Liver (tissue), 9 donors: Measurements from ENCODE around the gene ZDHHC24. TPM values are rescaled to one million over a fixed set of nuclear protein-coding genes. Genes with fewer than 3 reads are reported as not detected.
"Not testable (repeated sequence)": the region's sequence is repeated elsewhere in the genome, so short reads cannot be mapped to it uniquely, and the experiment has no call there.

Source experiments
- DNase-seq: peaks from one replicate; pipeline ENCODE4 v3.0.0-alpha.2; 2017; ENCODE audit warnings: low spot score
- H3K27ac ChIP-seq, 2 donors: one replicate each; pipeline ENCODE4 v1.7.0; 2013; ENCODE audit warnings: inconsistent platforms in 2 of 2, low read length in 2 of 2, control low read depth in 1 of 2, low read depth in 1 of 2, mild to moderate bottlenecking in 1 of 2
- H3K27me3 ChIP-seq, 4 donors: one replicate each; pipeline versions ENCODE4 v1.6.1 to v1.7.0; 2013; ENCODE audit warnings: low read length in 3 of 4, inconsistent platforms in 1 of 4, mild to moderate bottlenecking in 1 of 4, moderate library complexity in 1 of 4; ENCODE audit not compliant: control insufficient read depth in 4 of 4, insufficient read depth in 4 of 4
- H3K36me3 ChIP-seq, 4 donors: one replicate each; pipeline versions ENCODE4 v1.6.1 to v1.7.0; 2013; ENCODE audit warnings: low read length in 3 of 4, mild to moderate bottlenecking in 3 of 4, low read depth in 1 of 4, moderate library complexity in 1 of 4; ENCODE audit not compliant: control insufficient read depth in 4 of 4, insufficient read depth in 3 of 4
- H3K4me1 ChIP-seq, 4 donors: one replicate each; pipeline versions ENCODE4 v1.6.1 to v1.7.0; 2013; ENCODE audit warnings: low read length in 3 of 4, mild to moderate bottlenecking in 3 of 4, moderate library complexity in 1 of 4; ENCODE audit not compliant: control insufficient read depth in 4 of 4, insufficient read depth in 4 of 4
- H3K4me3 ChIP-seq, 3 donors: one replicate each; pipeline versions ENCODE4 v1.6.1 to v1.7.0; 2013; ENCODE audit warnings: low read length in 3 of 3, control low read depth in 1 of 3, low read depth in 1 of 3, mild to moderate bottlenecking in 1 of 3
- H3K9ac ChIP-seq, 2 donors: one replicate each; pipeline ENCODE4 v1.7.0; 2013; ENCODE audit warnings: low read length in 2 of 2, mild to moderate bottlenecking in 2 of 2, moderate library complexity in 2 of 2, control low read depth in 1 of 2, low read depth in 1 of 2
- H3K9me3 ChIP-seq, 4 donors: one replicate each; pipeline versions ENCODE4 v1.6.1 to v1.7.0; 2013; ENCODE audit warnings: low read length in 3 of 4; ENCODE audit not compliant: control insufficient read depth in 4 of 4
- EGR1 ChIP-seq, 2 donors: IDR thresholded peaks; 2 replicates each; pipeline ENCODE4 v1.6.1; 2016 to 2018; ENCODE audit warnings: antibody characterized with exemption in 2 of 2, low read depth in 2 of 2
- FOXA1 ChIP-seq: IDR thresholded peaks from 2 replicates; pipeline ENCODE4 v1.6.1; 2016; ENCODE audit warnings: antibody characterized with exemption
- FOXA2 ChIP-seq: IDR thresholded peaks from 2 replicates; pipeline ENCODE4 v1.6.1; 2016; ENCODE audit warnings: antibody characterized with exemption
- GABPA ChIP-seq, 2 donors: IDR thresholded peaks in 1 of 2; conservative IDR thresholded peaks in 1 of 2; 2 replicates each; pipeline ENCODE4 v1.6.1; 2016; ENCODE audit warnings: antibody characterized with exemption in 2 of 2, mild to moderate bottlenecking in 1 of 2, moderate library complexity in 1 of 2
- HNF4A ChIP-seq, 2 donors: conservative IDR thresholded peaks; 2 replicates each; pipeline ENCODE4 v1.6.1; 2016; ENCODE audit warnings: antibody characterized with exemption in 2 of 2, mild to moderate bottlenecking in 2 of 2
- HNF4G ChIP-seq: IDR thresholded peaks from 2 replicates; pipeline ENCODE4 v1.6.1; 2016; ENCODE audit warnings: antibody characterized with exemption
- JUND ChIP-seq, 2 donors: IDR thresholded peaks; 2 replicates each; pipeline ENCODE4 v1.6.1; 2016; ENCODE audit warnings: antibody characterized with exemption in 2 of 2
- NR2F2 ChIP-seq: IDR thresholded peaks from 2 replicates; pipeline ENCODE4 v1.6.1; 2016; ENCODE audit warnings: antibody characterized with exemption
- RAD21 ChIP-seq, 2 donors: IDR thresholded peaks; 2 replicates each; pipeline ENCODE4 v1.6.1; 2016; ENCODE audit warnings: antibody characterized with exemption in 2 of 2, mild to moderate bottlenecking in 2 of 2
- RXRA ChIP-seq, 2 donors: IDR thresholded peaks; 2 replicates each; pipeline ENCODE4 v1.6.1; 2017 to 2018; ENCODE audit warnings: antibody characterized with exemption in 2 of 2, mild to moderate bottlenecking in 1 of 2
- SP1 ChIP-seq: IDR thresholded peaks from 2 replicates; pipeline ENCODE4 v1.6.1; 2018; ENCODE audit warnings: antibody characterized with exemption, mild to moderate bottlenecking
- TAF1 ChIP-seq: conservative IDR thresholded peaks from 2 replicates; pipeline ENCODE4 v1.6.1; 2016; ENCODE audit warnings: antibody characterized with exemption, mild to moderate bottlenecking
- YY1 ChIP-seq: IDR thresholded peaks from 2 replicates; pipeline ENCODE4 v1.6.1; 2016; ENCODE audit warnings: antibody characterized with exemption, mild to moderate bottlenecking
- WGBS: extraction: QIAGEN DNeasy Blood & Tissue Kit; methylation state at CpG from one replicate; pipeline ENCODE4 v1.1.7; 2013; 5-methylcytosine and 5-hydroxymethylcytosine counted together
- polyA plus RNA-seq, 2 donors: library from polyadenylated mRNA; stranded (reverse) in 1 of 2; unstranded in 1 of 2; fragments of 200-250 nt in 1 of 2; fragments of >200 nt in 1 of 2; fragmentation: Nextera tagmentation in 1 of 2; extraction: Ambion mirVana in 1 of 2; gene quantifications; one replicate each; pipeline versions ENCODE4 v1.2.1 to v1.2.3, GENCODE V29; 2013 to 2015
- total RNA-seq, 2 donors: library from RNA; depleted of rRNA; stranded (reverse); fragments of >200 nt; gene quantifications; one replicate each; pipeline ENCODE4 v1.2.3, GENCODE V29; 2014
- TF ChIP-seq, protein P1 (sequence below): IDR thresholded peaks from 2 replicates; pipeline ENCODE4 v1.6.1; 2016; ENCODE audit warnings: antibody characterized with exemption
- TF ChIP-seq, protein P2 (sequence below): fragments of 150-350 bp; IDR thresholded peaks from 2 replicates; pipeline ENCODE4 v1.5.1; 2017; ENCODE audit warnings: improper control_type of control experiment, low read depth, low read length; ENCODE audit not compliant: missing input control
- TF ChIP-seq, protein P3 (sequence below): IDR thresholded peaks from 2 replicates; pipeline ENCODE4 v1.6.1; 2016; ENCODE audit warnings: antibody characterized with exemption
- TF ChIP-seq, protein P4 (sequence below): IDR thresholded peaks from 2 replicates; pipeline ENCODE4 v1.6.1; 2016; ENCODE audit warnings: antibody characterized with exemption, mild to moderate bottlenecking
- donor health status: healthy.
- donor health status: healthy.
- donor health status: healthy.
- donor health status: healthy.
- donor health status: healthy.

ZDHHC24 gene
- total and polyA plus RNA-seq, 4 donors: 4.1 to 6.4 (median 5.1) TPM

DNA sequence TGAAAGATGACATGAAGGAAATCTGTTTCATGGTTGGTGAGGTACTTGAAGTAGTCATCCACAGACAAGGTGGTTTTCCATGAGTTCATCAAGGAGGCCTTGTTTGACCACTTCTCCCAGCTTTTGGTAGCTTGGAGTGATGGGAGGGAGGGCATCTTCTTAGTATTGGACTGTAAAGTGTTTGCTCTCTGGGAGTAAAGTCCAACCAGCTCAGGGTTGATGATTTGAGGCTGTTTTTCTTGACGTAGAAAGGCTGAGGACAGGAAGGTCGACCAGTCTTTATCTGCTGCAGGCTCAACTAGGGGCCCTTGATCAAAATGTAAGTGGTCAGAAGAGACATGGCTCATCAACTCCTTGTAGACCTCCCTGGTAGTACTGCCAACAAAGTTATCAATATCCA is 45.3 kb upstream of the ZDHHC24 start (continued):
- TF ChIP-seq HNF4A (conservative IDR thresholded peaks at IDR 0.05): peak; percentile 89 to 93
- TF ChIP-seq, protein P1, sequence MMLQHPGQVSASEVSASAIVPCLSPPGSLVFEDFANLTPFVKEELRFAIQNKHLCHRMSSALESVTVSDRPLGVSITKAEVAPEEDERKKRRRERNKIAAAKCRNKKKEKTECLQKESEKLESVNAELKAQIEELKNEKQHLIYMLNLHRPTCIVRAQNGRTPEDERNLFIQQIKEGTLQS: no peak
- peak in 1 of 2 donors; percentile 13 for TF ChIP-seq RAD21 (IDR thresholded peaks at IDR 0.05)
- peak; percentile 68 for TF ChIP-seq HNF4G
- TF ChIP-seq, protein P2, sequence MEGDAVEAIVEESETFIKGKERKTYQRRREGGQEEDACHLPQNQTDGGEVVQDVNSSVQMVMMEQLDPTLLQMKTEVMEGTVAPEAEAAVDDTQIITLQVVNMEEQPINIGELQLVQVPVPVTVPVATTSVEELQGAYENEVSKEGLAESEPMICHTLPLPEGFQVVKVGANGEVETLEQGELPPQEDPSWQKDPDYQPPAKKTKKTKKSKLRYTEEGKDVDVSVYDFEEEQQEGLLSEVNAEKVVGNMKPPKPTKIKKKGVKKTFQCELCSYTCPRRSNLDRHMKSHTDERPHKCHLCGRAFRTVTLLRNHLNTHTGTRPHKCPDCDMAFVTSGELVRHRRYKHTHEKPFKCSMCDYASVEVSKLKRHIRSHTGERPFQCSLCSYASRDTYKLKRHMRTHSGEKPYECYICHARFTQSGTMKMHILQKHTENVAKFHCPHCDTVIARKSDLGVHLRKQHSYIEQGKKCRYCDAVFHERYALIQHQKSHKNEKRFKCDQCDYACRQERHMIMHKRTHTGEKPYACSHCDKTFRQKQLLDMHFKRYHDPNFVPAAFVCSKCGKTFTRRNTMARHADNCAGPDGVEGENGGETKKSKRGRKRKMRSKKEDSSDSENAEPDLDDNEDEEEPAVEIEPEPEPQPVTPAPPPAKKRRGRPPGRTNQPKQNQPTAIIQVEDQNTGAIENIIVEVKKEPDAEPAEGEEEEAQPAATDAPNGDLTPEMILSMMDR: no peak

DNA sequence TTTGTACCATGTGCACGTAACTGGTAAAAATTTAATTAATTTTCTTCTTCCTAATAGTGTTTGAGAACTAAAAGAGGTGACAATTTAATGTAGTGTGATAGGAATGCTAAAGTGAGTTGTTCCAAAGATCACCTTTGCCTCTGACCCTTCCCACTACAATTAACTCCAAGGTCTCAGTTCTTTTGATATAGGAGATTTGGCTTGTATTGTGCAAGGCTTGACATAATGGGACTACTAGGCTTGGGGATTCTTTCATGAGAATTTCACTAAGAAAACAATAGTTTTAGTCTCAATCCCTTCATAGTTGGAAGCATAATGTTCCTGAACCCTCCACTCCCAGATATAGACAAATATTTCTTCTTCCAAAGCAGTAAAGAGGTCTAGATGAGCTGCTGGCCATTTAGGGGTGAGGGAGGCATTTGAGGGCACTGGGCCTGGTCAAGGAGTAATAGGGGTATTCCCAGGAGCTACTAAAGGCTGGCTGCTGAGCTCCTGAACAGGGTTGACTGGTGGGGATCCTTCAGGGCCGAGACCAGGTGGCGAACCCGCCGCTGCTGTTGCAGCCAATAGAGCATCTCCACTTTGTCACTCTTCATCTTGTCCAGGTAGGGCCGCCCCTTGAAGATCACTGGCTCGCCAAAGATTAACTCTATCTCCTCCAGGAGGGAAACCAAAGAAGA is 44.3 kb upstream of the ZDHHC24 start:
- H3K27me3 ChIP-seq: no peaks in the 10 kb centered on the region
- no peak overlapping the region for H3K27ac ChIP-seq
- no peak for DNase-seq
- no peak overlapping the region for H3K9ac ChIP-seq
- no peaks in the 10 kb centered on the region for H3K9me3 ChIP-seq
- H3K4me1 ChIP-seq: peaks cover 13 to 31% (median 24%) of the 10 kb centered on the region in 4 donors
- TF ChIP-seq GABPA (IDR thresholded peaks at IDR 0.05 in 1 of 2, conservative IDR thresholded peaks at IDR 0.05 in 1 of 2) (no peak), RAD21 (IDR thresholded peaks at IDR 0.05) (no peak), RXRA (IDR thresholded peaks at IDR 0.05) (no peak)
- H3K36me3 ChIP-seq: no peaks in the 10 kb centered on the region
- H3K4me3 ChIP-seq: no peak overlapping the region
- WGBS: 96% methylated on average over 7 of the region's 7 CpGs

DNA sequence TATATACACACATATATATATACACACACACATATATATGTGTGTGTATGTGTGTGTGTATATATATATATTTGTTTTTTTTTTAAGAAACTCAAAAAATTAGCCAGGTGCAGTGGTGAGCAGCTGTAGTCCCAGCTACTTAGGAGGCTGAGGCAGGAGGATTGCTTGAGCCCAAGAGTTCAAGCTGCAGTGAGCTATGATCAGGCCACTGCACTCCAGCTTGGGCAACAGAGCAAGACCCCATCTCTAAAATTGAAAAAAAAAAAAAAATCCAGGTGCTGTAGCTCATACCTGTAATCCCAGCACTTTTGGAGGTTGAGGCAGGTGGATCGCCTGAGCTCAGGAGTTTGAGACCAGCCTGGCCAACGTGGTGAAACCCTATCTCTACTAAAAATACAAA is 43.5 kb upstream of the ZDHHC24 start:
- peaks cover 10 to 31% (median 20%) of the 10 kb centered on the region in 4 donors for H3K4me1 ChIP-seq
- not testable (repeated sequence) for H3K27me3 ChIP-seq, H3K27ac ChIP-seq, H3K9ac ChIP-seq, H3K36me3 ChIP-seq, H3K4me3 ChIP-seq, DNase-seq, H3K9me3 ChIP-seq
- 84% methylated on average over 2 of the region's 2 CpGs for WGBS

DNA sequence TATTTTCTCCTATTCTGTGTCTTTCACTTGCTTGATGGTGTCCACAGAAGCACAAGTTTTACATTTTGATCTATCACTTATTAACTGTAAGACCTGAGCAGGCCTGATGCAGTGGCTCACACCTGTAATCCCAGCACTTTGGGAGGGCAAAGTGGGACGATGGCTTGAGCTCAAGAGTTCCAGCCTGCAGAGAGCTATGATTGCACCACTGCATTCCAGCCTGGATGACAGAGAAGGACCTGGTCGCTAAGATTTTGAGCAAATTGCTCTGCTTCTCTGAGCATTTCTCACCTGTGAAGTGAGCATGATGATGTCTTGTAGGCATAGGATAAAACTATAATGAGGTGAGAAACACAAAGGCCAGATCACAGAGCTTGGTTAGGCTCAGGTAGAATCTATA is 40.3 kb upstream of the ZDHHC24 start:
- no peak overlapping the region for H3K27ac ChIP-seq
- peaks cover 3 to 5% (median 4%) of the 10 kb centered on the region in 4 donors for H3K4me1 ChIP-seq
- no peaks in the 10 kb centered on the region for H3K27me3 ChIP-seq
- H3K9ac ChIP-seq: no peak overlapping the region
- no peaks in the 10 kb centered on the region for H3K9me3 ChIP-seq
- DNase-seq: no peak
- no peaks in the 10 kb centered on the region for H3K36me3 ChIP-seq
- WGBS: 63% methylated on average over 2 of the region's 2 CpGs
- no peak overlapping the region for H3K4me3 ChIP-seq
- TF ChIP-seq RAD21 (IDR thresholded peaks at IDR 0.05): no peak
- TF ChIP-seq FOXA2: no peak
- TF ChIP-seq EGR1 (IDR thresholded peaks at IDR 0.05; ENCODE audit: low read depth in 2 of 2): no peak
- TF ChIP-seq HNF4A (conservative IDR thresholded peaks at IDR 0.05): no peak
- no peak for TF ChIP-seq RXRA (IDR thresholded peaks at IDR 0.05)
- TF ChIP-seq JUND (IDR thresholded peaks at IDR 0.05): no peak
- TF ChIP-seq, protein P1: no peak
- TF ChIP-seq FOXA1: no peak
- TF ChIP-seq SP1: no peak
- TF ChIP-seq YY1: no peak
- TF ChIP-seq HNF4G: no peak
- TF ChIP-seq, protein P3, sequence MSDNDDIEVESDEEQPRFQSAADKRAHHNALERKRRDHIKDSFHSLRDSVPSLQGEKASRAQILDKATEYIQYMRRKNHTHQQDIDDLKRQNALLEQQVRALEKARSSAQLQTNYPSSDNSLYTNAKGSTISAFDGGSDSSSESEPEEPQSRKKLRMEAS: no peak
- TF ChIP-seq, protein P2: no peak
- TF ChIP-seq, protein P4, sequence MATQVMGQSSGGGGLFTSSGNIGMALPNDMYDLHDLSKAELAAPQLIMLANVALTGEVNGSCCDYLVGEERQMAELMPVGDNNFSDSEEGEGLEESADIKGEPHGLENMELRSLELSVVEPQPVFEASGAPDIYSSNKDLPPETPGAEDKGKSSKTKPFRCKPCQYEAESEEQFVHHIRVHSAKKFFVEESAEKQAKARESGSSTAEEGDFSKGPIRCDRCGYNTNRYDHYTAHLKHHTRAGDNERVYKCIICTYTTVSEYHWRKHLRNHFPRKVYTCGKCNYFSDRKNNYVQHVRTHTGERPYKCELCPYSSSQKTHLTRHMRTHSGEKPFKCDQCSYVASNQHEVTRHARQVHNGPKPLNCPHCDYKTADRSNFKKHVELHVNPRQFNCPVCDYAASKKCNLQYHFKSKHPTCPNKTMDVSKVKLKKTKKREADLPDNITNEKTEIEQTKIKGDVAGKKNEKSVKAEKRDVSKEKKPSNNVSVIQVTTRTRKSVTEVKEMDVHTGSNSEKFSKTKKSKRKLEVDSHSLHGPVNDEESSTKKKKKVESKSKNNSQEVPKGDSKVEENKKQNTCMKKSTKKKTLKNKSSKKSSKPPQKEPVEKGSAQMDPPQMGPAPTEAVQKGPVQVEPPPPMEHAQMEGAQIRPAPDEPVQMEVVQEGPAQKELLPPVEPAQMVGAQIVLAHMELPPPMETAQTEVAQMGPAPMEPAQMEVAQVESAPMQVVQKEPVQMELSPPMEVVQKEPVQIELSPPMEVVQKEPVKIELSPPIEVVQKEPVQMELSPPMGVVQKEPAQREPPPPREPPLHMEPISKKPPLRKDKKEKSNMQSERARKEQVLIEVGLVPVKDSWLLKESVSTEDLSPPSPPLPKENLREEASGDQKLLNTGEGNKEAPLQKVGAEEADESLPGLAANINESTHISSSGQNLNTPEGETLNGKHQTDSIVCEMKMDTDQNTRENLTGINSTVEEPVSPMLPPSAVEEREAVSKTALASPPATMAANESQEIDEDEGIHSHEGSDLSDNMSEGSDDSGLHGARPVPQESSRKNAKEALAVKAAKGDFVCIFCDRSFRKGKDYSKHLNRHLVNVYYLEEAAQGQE: no peak
- no peak for TF ChIP-seq NR2F2
- no peak for TF ChIP-seq TAF1
